Parathyroid adenoma (tissue), 2 donors: ENCODE data around the gene PPP4R2.
A peak's percentile ranks its signal among the peaks of the same experiment; 100 is the strongest.
"Not testable (repeated sequence)": the region's sequence is repeated elsewhere in the genome, so short reads cannot be mapped to it uniquely, and the experiment has no call there.

Experiments
- H2AFZ ChIP-seq: fragments of 300-600 bp; sonication (generic); one replicate; pipeline ENCODE4 v1.7.0; 2017; ENCODE audit warnings: antibody characterized with exemption, mild to moderate bottlenecking
- H3K27ac ChIP-seq: fragments of 300-600 bp; sonication (generic); one replicate; pipeline ENCODE4 v1.7.0; 2017
- H3K27me3 ChIP-seq: fragments of 300-600 bp; sonication (generic); one replicate; pipeline ENCODE4 v1.7.0; 2017; ENCODE audit warnings: low read length; ENCODE audit not compliant: control insufficient read depth, insufficient read depth
- H3K36me3 ChIP-seq: fragments of 300-600 bp; sonication (generic); one replicate; pipeline ENCODE4 v1.7.0; 2017; ENCODE audit warnings: low read length; ENCODE audit not compliant: control insufficient read depth, insufficient read depth
- H3K4me1 ChIP-seq: fragments of 300-600 bp; sonication (generic); one replicate; pipeline ENCODE4 v1.7.0; 2017; ENCODE audit warnings: control low read depth
- H3K4me2 ChIP-seq: fragments of 300-600 bp; sonication (generic); one replicate; pipeline ENCODE4 v1.7.0; 2017; ENCODE audit warnings: low read length
- H3K4me3 ChIP-seq: fragments of 300-600 bp; sonication (generic); one replicate; pipeline ENCODE4 v1.7.0; 2017; ENCODE audit warnings: low read depth, low read length
- H3K79me2 ChIP-seq: fragments of 300-600 bp; sonication (generic); one replicate; pipeline ENCODE4 v1.7.0; 2017; ENCODE audit warnings: control low read depth
- H3K9ac ChIP-seq: fragments of 300-600 bp; sonication (generic); one replicate; pipeline ENCODE4 v1.7.0; 2017; ENCODE audit warnings: mild to moderate bottlenecking
- H3K9me3 ChIP-seq: fragments of 300-600 bp; sonication (generic); one replicate; pipeline ENCODE4 v1.7.0; 2017; ENCODE audit warnings: low read length; ENCODE audit not compliant: control insufficient read depth
- CTCF ChIP-seq: fragments of 300-600 bp; sonication (generic); IDR thresholded peaks from one replicate; pipeline ENCODE4 v1.7.0; 2017; ENCODE audit warnings: antibody characterized with exemption, mild to moderate bottlenecking
- donor health status: primary hyperparathyroidism.

Gene PPP4R2

GRCh38 chr3:73056014-73056844, 59.6 kb downstream of the PPP4R2 start:
- Histone ChIP-seq H3K9ac (no peak overlapping the region), H3K4me3 (no peak overlapping the region), H3K4me2 (no peak overlapping the region), H3K36me3 (no peaks in the 10 kb centered on the region), H3K79me2 (peaks cover 8% of the 10 kb centered on the region), H3K4me1 (no peaks in the 10 kb centered on the region), H3K27me3 (no peaks in the 10 kb centered on the region), H3K27ac (no peak overlapping the region), H3K9me3 (no peaks in the 10 kb centered on the region), H2AFZ (no peak overlapping the region)
- peak; percentile 53 for TF ChIP-seq CTCF

DNA sequence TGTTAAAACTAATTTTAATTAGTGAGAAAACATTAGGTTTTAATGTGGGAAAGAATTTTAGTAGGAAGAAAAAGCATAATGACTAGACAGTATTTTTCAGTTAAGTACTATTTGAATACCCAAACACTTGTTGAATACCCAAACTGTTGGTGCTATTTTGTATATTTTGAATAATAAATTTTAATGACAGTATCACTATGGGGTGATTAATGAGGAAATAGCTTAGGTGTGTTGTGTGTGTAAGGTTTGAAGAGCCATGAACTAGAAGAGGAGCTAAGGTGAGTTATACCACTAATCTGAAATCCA, 60.2 kb downstream of the PPP4R2 start:
- H3K9ac ChIP-seq: no peak overlapping the region

DNA sequence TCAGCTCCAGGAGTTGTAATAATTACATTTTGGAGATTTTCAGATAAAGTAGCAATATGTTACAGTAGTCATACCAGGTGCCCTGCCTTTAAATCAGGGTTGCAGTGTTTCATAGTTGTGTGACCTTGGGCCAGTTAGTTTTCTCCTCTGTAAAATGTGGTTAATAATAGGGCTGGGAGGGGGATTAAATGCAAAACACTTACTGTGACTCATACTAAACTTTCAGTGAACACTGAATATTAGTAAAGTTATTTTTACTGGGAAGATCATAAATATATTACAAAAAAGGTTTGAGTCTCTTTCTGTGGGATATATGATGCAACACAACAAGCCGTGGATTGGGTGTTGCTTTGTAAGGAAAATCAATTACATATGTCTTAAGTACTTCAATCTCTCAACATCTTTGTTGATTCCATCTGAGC, 63.7 kb downstream of the PPP4R2 start:
- no peak overlapping the region for H3K4me3 ChIP-seq
- H3K4me2 ChIP-seq: no peak overlapping the region
- H3K79me2 ChIP-seq: peaks cover 8% of the 10 kb centered on the region
- no peak overlapping the region for H2AFZ ChIP-seq
- H3K4me1 ChIP-seq: no peaks in the 10 kb centered on the region
- no peak overlapping the region for H3K27ac ChIP-seq
- no peaks in the 10 kb centered on the region for H3K27me3 ChIP-seq
- H3K9me3 ChIP-seq: no peaks in the 10 kb centered on the region
- H3K36me3 ChIP-seq: no peaks in the 10 kb centered on the region
- no peak for TF ChIP-seq CTCF
- no peak overlapping the region for H3K9ac ChIP-seq

More for the DNA sequence above, 60.2 kb downstream of the PPP4R2 start:
- no peaks in the 10 kb centered on the region for H3K4me1 ChIP-seq
- H3K79me2 ChIP-seq: peaks cover 8% of the 10 kb centered on the region
- H2AFZ ChIP-seq: no peak overlapping the region
- H3K4me2 ChIP-seq: no peak overlapping the region
- no peak overlapping the region for H3K27ac ChIP-seq
- no peak for TF ChIP-seq CTCF
- H3K36me3 ChIP-seq: no peaks in the 10 kb centered on the region
- H3K27me3 ChIP-seq: no peaks in the 10 kb centered on the region
- H3K9me3 ChIP-seq: no peaks in the 10 kb centered on the region
- H3K4me3 ChIP-seq: no peak overlapping the region

DNA sequence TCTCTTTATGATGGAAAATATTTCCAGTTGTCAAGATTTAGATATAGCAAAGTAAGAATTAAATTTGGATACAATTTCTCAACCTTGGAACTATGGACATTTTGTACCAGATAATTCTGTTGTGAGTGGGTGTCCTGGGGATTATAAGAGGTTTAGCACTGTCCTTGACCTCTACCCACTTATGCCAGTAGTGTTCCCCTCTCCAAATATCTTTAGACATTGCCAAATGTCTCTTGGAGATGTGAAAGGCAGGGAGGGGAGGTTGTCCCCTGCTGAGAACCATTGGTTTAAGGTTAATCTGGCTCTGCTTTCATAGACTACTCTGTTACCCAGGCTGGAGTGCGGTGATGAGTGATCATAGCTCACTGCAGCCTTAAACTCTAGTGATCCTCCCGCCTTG, 64.8 kb downstream of the PPP4R2 start, which contains the start of gene EBLN2:
Gene EBLN2 (plus strand): TSS at position 244 of the 400 bp plus-strand sequence. CDS start 423 bp downstream, outside the sequence.
- TF ChIP-seq CTCF: no peak
- no peak within 1 kb of the TSS for H2AFZ ChIP-seq
- H3K9me3 ChIP-seq: no peaks in the 10 kb centered on the region
- H3K4me1 ChIP-seq: no peaks in the 10 kb centered on the region
- H3K4me3 ChIP-seq: no peak within 1 kb of the TSS
- no peak within 1 kb of the TSS for H3K9ac ChIP-seq
- no peaks in the 10 kb centered on the region for H3K36me3 ChIP-seq
- H3K4me2 ChIP-seq: no peak within 1 kb of the TSS
- H3K79me2 ChIP-seq: peaks cover 8% of the 10 kb centered on the region
- no peak within 1 kb of the TSS for H3K27ac ChIP-seq
- no peaks in the 10 kb centered on the region for H3K27me3 ChIP-seq

DNA sequence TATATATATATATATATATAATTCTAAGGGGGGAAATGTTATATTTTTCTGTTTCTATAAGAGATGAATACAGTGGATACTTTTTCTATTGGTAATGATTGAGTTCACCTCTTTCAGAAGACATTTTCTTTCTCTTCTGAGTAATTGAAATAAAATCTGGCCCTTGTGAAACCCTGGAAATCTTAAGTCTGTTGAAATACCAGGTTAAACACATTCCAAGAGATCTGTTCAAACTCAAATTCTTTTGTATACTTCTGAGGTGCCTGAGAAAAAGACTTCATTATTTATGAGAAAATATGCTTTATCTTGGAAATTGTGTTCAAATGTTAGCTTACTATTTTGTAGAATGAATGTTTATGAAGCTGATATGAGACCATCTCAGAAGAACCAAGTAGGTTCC, 69.6 kb downstream of the PPP4R2 start:
- H3K9me3 ChIP-seq, H2AFZ ChIP-seq, H3K4me1 ChIP-seq, H3K79me2 ChIP-seq, H3K36me3 ChIP-seq, H3K27ac ChIP-seq, H3K27me3 ChIP-seq, H3K9ac ChIP-seq, H3K4me2 ChIP-seq, H3K4me3 ChIP-seq: not testable (repeated sequence)
